Endothelial cell of umbilical vein (primary cell): ENCODE measurements around the gene MOB1A. TPM values are rescaled to one million over a fixed set of nuclear protein-coding genes. Genes with fewer than 3 reads are reported as not detected.

ENCODE experiments used
- BruUV-seq: library from RNA; stranded (reverse); fragments of 400-500 nt; replicated peaks from 2 replicates; lab custom pipeline; 2021; lab: Mats Ljungman, UMichigan
- CTCF ChIA-PET: fragments of 300-600, 350-600 bp; sonication (Branson Sonifier 250); formaldehyde crosslinking; loops from one replicate; lab custom pipeline; 2021; ENCODE audit warnings: antibody characterized with exemption, inconsistent platforms; lab: Charles Lee
- POLR2A ChIA-PET: fragments of 300-600, 350-600 bp; sonication (Branson Sonifier 250); formaldehyde crosslinking; loops from one replicate; lab custom pipeline; 2021; ENCODE audit warnings: antibody characterized with exemption, inconsistent platforms; lab: Charles Lee
- DNase-seq: peaks from one replicate; pipeline ENCODE4 v3.0.0-alpha.2; 2011; ENCODE audit warnings: low read depth, low spot score
- FAIRE-seq: peaks from 2 replicates; lab custom pipeline; 2011; peaks lifted over from hg19 to GRCh38; lab: Jason Lieb, UNC
- H2AFZ ChIP-seq: 2 replicates; pipeline ENCODE4 v1.6.0; 2012; ENCODE audit warnings: low read depth, low read length, control low read depth, inconsistent platforms
- H3K27ac ChIP-seq: 2 replicates; pipeline ENCODE4 v1.5.1; 2011; ENCODE audit warnings: low read depth, mild to moderate bottlenecking, control low read depth, low read length, moderate library complexity; ENCODE audit not compliant: insufficient read depth
- H3K27me3 ChIP-seq, 2 experiments: 2 replicates each; pipeline versions ENCODE4 v1.6.0 to v1.6.1; 2011; ENCODE audit warnings: low read length in 2 of 2, mixed read lengths in 1 of 2; ENCODE audit not compliant: control insufficient read depth in 2 of 2, insufficient read depth in 2 of 2
- H3K36me3 ChIP-seq, 2 experiments: 2 replicates in 1 of 2; 3 replicates in 1 of 2; pipeline ENCODE4 v1.5.1; 2011; ENCODE audit warnings: low read length in 2 of 2, mild to moderate bottlenecking in 1 of 2, moderate library complexity in 1 of 2; ENCODE audit not compliant: control insufficient read depth in 2 of 2, insufficient read depth in 2 of 2; ENCODE audit errors: extremely low read depth in 1 of 2
- H3K4me1 ChIP-seq: 3 replicates; pipeline ENCODE4 v1.5.1; 2011; ENCODE audit warnings: mild to moderate bottlenecking, low read length; ENCODE audit not compliant: control insufficient read depth, insufficient read depth; ENCODE audit errors: extremely low read depth
- H3K4me2 ChIP-seq: 2 replicates; pipeline ENCODE4 v1.6.1; 2011; ENCODE audit warnings: low read length, control low read depth, mixed read lengths; ENCODE audit not compliant: insufficient read depth
- H3K4me3 ChIP-seq, 3 experiments: fragments of 200-600 bp in 1 of 3; sonication (generic), shearing (Covaris generic) in 1 of 3; replicated peaks in 1 of 3; 2 replicates each; pipeline ENCODE4 v1.5.1; 2011 to 2016; ENCODE audit warnings: control low read depth in 3 of 3, low read length in 3 of 3, mild to moderate bottlenecking in 2 of 3, inconsistent platforms in 1 of 3, low read depth in 1 of 3, moderate library complexity in 1 of 3; ENCODE audit not compliant: insufficient read depth in 1 of 3
- H3K79me2 ChIP-seq: 2 replicates; pipeline ENCODE4 v1.6.0; 2012; ENCODE audit warnings: low read length, inconsistent platforms; ENCODE audit not compliant: control insufficient read depth, insufficient read depth
- H3K9ac ChIP-seq: replicated peaks from 2 replicates; pipeline ENCODE3; 2011; ENCODE audit warnings: low read length, control low read depth; ENCODE audit not compliant: insufficient read depth; ENCODE audit errors: extremely low read depth
- H3K9me1 ChIP-seq: replicated peaks from 3 replicates; pipeline ENCODE4 v1.6.0; 2011; ENCODE audit warnings: mild to moderate bottlenecking, low read length; ENCODE audit not compliant: control insufficient read depth, insufficient read depth; ENCODE audit errors: extremely low read depth
- H3K9me3 ChIP-seq: replicated peaks from 2 replicates; pipeline ENCODE4 v1.5.1; 2012; ENCODE audit warnings: low read length, inconsistent platforms; ENCODE audit not compliant: control insufficient read depth, insufficient read depth
- H4K20me1 ChIP-seq: replicated peaks from 2 replicates; pipeline ENCODE3; 2011; ENCODE audit warnings: mild to moderate bottlenecking, low read length; ENCODE audit not compliant: control insufficient read depth, insufficient read depth; ENCODE audit errors: extremely low read depth
- CTCF ChIP-seq, 2 donors: IDR thresholded peaks; 1 replicate in 1 of 2; 2 replicates in 1 of 2; pipeline ENCODE4 v1.5.1; 2011; ENCODE audit warnings: low read length in 2 of 2, mild to moderate bottlenecking in 2 of 2, moderate library complexity in 2 of 2, control low read depth in 1 of 2, inconsistent platforms in 1 of 2, low read depth in 1 of 2; ENCODE audit not compliant: insufficient read depth in 1 of 2; ENCODE audit errors: extremely low read depth in 1 of 2
- GATA2 ChIP-seq: IDR thresholded peaks from 2 replicates; pipeline ENCODE4 v1.7.0; 2011; ENCODE audit warnings: low read depth, mild to moderate bottlenecking, moderate library complexity, mixed read lengths, low read length; ENCODE audit not compliant: insufficient read length, insufficient read depth
- POLR2A ChIP-seq: IDR thresholded peaks from 2 replicates; pipeline ENCODE4 v1.6.1; 2012; ENCODE audit warnings: low read depth, mild to moderate bottlenecking, control low read depth, low read length
- dilution Hi-C: fragments of 300-500 bp; cut with MboI; formaldehyde crosslinking; loops from one replicate; pipeline ENCODE4 v1.15.0; 2019; ENCODE audit warnings: low sequenced_read_pairs; ENCODE audit not compliant: extremely low pct_ligation_motif_present
- intact Hi-C: fragments of 100-400 bp; cut with micrococcal nuclease; formaldehyde crosslinking; loops from one replicate; pipeline ENCODE4 v1.10.0; 2022
- polyA plus RNA-seq, 4 experiments: library from polyadenylated mRNA; depleted of rRNA in 3 of 4; stranded (reverse) in 3 of 4; unstranded in 1 of 4; fragments of >200 nt; gene quantifications; 2 replicates each; pipeline versions ENCODE4 v1.2.1 to v1.2.3, GENCODE V29; 2011 to 2012; ENCODE audit warnings: missing spikeins in 1 of 4
- total RNA-seq: library from RNA; stranded (reverse); gene quantifications from 2 replicates; pipeline ENCODE4 v1.2.3, GENCODE V29; 2021

MOB1A gene
- total and polyA plus RNA-seq, 2 donors (not counting 3 experiments of a cell fraction or from before 2014, with no cell fraction given) = 25.3 to 112 TPM

GRCh38 chr2:74181739-74182138 lies 3.1 kb upstream of the MOB1A start:
- H2AFZ ChIP-seq = no peak overlapping the region
- CTCF ChIA-PET = interaction anchor here (1.4 kb wide), 1 partner anchor 37 kb away, joined by 3 read pairs; no protein-coding TSS in a partner anchor
- H3K4me1 ChIP-seq = peaks cover 7% of the 10 kb centered on the region
- no peak overlapping the region for H3K9ac ChIP-seq
- POLR2A ChIA-PET = interaction anchor here (0.5 kb wide), 1 partner anchor 32 kb away, joined by 4 read pairs; no protein-coding TSS in a partner anchor
- H3K36me3 ChIP-seq = no peaks in the 10 kb centered on the region
- peaks cover 0 to 4% of the 10 kb centered on the region in 2 experiments for H3K27me3 ChIP-seq
- H3K9me3 ChIP-seq = no peaks in the 10 kb centered on the region
- no peak overlapping the region for H3K27ac ChIP-seq
- H3K4me2 ChIP-seq = no peak overlapping the region
- peaks cover 17% of the 10 kb centered on the region for H3K79me2 ChIP-seq
- H3K4me3 ChIP-seq = no peak overlapping the region
- FAIRE-seq (no peak), DNase-seq (no peak)
- no TSS peak for BruUV-seq
- peaks cover under 1% of the 10 kb centered on the region for H4K20me1 ChIP-seq
- no peak for TF ChIP-seq GATA2
- intact Hi-C loops = no loop called here
- dilution Hi-C loops = no loop called here
- no peaks in the 10 kb centered on the region for H3K9me1 ChIP-seq

GRCh38 chr2:74179063-74179865 lies 585 bp upstream of the MOB1A start:
- intact Hi-C loops (no loop called here), dilution Hi-C loops (no loop called here)
- H3K27me3 ChIP-seq = peaks cover 0 to 2% of the 10 kb centered on the region in 2 experiments
- POLR2A ChIA-PET = interaction anchor here (0.7 to 1.4 kb wide), 5 partner anchors 17 to 610 kb away, joined by 3 to 6 read pairs (median 4); partner anchors contain the start of genes BOLA3 and MTHFD2
- no peak for TF ChIP-seq GATA2
- peak in 1 of 2 donors; percentile 9 for TF ChIP-seq CTCF (IDR thresholded peaks at IDR 0.05; ENCODE audit: extremely low read depth in 1 of 2, insufficient read depth in 1 of 2, low read depth in 1 of 2, low read length in 2 of 2)
- TF ChIP-seq POLR2A = peak; percentile 92
- TSS peak; percentile 42 for BruUV-seq
- peaks cover 42% of the 10 kb centered on the region for H3K79me2 ChIP-seq
- H3K27ac ChIP-seq = no peak overlapping the region
- H3K9ac ChIP-seq = peak overlapping the region; percentile 28
- CTCF ChIA-PET = interaction anchor here (0.9 to 1.9 kb wide), 12 partner anchors 10 to 499 kb away, joined by 3 to 20 read pairs (median 5); partner anchors contain the start of genes BOLA3, MTHFD2 and STAMBP
- H3K9me1 ChIP-seq = no peaks in the 10 kb centered on the region
- no peaks in the 10 kb centered on the region for H3K36me3 ChIP-seq
- H3K4me3 ChIP-seq = peak overlapping the region; percentile 26 to 100 (median 93)
- no peak for DNase-seq
- FAIRE-seq = peak; percentile 62
- no peaks in the 10 kb centered on the region for H3K9me3 ChIP-seq
- peaks cover 9% of the 10 kb centered on the region for H3K4me1 ChIP-seq
- peaks cover 2% of the 10 kb centered on the region for H4K20me1 ChIP-seq
- H3K4me2 ChIP-seq = peak overlapping the region; percentile 79
- H2AFZ ChIP-seq = peak overlapping the region; percentile 68
